ENCODE data around the gene HNMT.
A peak's percentile ranks its signal among the peaks of the same experiment; 100 is the strongest.
"Not testable (repeated sequence)": the region's sequence is repeated elsewhere in the genome, so short reads cannot be mapped to it uniquely, and the experiment has no call there.

The HNMT gene

DNA sequence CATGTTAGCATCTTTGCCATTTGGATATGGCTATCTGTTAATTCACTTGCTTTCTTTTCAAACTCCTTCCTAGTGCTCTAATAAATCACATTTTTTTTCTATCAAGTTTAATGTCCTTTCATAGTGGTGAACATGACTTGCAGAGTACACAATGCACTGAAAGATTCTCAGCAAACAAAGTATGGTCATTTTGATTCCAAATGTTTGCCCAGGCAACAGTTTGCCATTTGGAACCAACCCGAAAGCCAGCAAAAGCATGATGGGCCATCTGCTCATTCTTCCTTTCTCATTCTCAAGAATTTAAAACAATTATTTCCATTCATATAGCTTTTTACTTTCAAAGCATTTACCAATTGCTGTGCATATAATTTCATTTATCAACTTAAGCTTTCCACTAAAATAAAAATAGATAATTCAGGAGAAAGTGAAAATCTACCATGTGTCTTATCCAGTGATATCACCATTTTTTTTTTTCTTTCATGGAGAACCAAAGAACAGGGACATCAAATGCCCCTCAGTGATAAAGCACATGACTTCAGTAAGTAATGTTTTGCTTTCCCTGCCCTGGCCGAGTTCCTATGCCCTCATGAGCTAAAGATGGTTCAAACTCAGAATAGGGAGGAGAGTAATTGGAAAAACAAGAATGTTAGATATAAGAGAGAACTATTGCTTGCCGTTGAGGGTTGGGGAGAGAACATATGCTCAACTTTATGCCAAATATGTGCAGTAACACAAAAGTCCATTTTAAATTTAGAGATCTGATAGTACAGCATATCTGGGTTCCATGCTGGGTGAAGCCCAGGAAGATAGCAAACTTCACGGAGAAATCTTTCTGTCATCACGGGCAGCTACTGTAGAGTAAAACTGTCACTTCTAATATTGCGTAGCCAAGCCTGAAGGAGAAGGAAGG, 62.1 kb downstream of the HNMT start:
- in situ Hi-C loops (cut with MboI; ENCODE audit: low pct_unique_long_range_greater_than_20kb, low sequenced_read_pairs), result no loop called here
- DNase-seq, result no peak

DNA sequence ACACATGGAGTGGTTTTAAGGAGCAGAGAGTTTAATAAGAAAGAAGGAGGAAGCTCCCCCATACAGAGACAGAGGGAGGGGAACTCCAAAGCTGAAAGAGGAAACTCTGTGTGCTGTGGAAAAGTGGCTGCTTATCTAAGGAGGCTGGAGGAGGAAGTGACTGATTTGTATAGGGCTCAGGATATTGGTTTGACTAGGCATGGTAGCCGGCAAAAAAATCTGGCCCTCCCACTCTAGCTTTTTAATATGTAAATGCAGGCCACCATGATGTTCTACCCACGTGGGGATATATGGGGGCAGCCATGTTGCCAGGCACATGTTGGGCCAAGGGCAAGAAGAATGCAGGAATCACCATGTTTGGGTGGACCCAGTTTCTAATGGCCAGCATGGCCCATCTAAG, 64.3 kb downstream of the HNMT start:
- in situ Hi-C loops (cut with MboI; ENCODE audit: low pct_unique_long_range_greater_than_20kb, low sequenced_read_pairs), result no loop called here
- peak; percentile 95 for DNase-seq

DNA sequence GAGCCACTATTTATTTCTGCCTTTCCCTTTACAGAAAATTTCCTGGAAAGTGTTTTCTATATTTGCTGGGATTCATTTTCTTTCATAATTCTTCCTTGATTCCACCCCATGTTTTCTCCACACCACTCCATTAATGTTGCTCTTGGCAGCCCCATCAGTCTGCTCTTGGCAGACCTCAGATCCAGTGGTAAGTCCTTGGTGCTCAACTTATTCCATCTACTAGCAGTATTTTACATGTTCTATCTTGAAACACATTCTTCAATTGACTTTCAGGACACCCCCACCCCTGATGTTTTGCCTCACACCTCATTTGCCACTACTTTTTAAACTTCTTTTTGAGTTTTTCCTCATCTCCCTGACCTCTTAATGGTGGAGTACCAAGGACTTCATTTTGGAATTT, 65.0 kb downstream of the HNMT start:
- in situ Hi-C loops (cut with MboI; ENCODE audit: low pct_unique_long_range_greater_than_20kb, low sequenced_read_pairs), result no loop called here
- DNase-seq, result no peak

DNA sequence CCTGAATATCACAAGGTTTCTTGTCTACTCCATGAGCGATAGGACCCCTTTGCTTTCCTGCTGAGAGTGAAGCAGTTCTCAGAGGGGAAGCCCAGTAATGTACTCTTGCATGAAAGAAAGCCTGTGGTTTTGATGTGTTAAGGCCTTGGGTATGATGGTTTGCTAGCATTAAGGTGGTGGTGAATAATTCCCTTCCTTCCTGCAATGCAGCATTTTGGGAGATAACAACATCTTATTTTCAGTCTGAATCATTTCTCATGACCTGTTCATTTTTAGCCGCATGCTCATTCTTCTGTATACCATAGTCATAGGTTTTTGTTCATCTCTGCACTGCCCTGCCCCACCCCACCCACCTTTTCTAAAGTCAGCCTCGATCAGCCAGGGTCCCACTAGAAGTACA, 66.2 kb downstream of the HNMT start:
- in situ Hi-C loops (cut with MboI; ENCODE audit: low pct_unique_long_range_greater_than_20kb, low sequenced_read_pairs), result no loop called here
- no peak for DNase-seq

DNA sequence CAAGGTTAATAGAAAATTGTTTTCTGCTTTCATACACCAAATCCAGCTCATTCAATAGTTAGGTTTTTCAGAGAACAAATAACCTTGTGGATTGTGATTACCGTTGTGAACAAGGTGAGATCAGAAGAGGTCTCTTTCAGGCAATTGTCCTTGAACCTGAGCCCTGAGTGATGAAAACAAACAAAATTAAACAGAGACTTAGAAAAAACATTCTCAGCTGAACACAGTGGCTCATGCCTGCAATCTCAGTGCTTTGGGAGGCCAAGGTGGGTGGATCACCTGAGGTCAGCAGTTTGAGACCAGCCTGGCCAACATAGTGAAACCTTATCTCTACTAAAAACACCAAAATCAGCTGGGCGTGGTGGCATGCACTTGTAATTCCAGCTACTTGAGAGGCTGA, 68.1 kb downstream of the HNMT start:
- DNase-seq, result no peak
- in situ Hi-C loops (cut with MboI; ENCODE audit: low pct_unique_long_range_greater_than_20kb, low sequenced_read_pairs), result no loop called here

DNA sequence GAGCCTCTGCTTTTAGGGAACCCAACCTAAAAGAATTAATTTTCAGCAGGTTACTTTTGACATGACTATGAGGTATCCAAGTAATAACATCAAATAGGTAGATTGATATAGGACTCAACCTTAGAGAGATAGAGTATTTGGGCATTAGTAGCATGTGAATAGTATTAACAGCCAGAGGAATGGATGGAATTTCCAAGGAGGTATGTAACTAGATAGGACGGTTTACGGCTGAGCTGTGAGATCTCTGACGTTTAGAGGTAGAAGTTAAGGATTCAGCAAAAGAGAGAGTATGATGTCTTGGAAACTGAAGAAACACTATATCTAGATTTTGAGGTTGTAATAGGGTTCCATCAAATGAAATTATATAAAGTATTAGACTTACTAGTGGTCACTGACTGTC, 70.3 kb downstream of the HNMT start:
- in situ Hi-C loops (cut with MboI; ENCODE audit: low pct_unique_long_range_greater_than_20kb, low sequenced_read_pairs), result no loop called here
- no peak for DNase-seq

DNA sequence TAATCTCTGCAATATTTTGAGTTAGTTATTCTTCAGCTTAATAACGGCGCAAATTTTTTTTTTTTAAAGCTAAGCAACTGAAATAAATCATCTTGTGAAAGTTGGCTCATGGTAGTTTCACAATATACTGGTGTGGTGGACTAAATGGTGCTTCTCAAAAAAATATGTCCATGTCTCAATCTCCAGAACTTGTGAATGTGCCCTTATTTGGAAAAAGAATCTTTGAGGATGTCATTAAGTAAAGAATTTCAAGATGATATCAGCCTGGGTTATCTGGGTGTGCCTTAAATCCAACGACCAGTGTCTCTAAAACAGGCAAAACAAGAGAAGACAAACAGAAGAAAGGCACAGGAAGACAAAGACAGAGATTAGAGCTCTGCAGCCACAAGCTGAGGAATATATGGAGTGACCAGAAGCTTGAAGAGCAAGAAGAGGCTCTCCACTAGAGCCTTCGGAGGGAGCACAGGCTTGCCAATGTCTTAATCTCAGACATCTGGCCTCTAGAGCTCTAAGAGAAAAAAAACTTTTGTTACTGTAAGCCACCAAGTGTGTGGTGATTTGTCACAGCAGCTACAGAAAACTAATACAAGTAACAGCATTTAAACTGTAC, 71.4 kb downstream of the HNMT start:
- in situ Hi-C loops (cut with MboI; ENCODE audit: low pct_unique_long_range_greater_than_20kb, low sequenced_read_pairs), result no loop called here
- no peak for DNase-seq

DNA sequence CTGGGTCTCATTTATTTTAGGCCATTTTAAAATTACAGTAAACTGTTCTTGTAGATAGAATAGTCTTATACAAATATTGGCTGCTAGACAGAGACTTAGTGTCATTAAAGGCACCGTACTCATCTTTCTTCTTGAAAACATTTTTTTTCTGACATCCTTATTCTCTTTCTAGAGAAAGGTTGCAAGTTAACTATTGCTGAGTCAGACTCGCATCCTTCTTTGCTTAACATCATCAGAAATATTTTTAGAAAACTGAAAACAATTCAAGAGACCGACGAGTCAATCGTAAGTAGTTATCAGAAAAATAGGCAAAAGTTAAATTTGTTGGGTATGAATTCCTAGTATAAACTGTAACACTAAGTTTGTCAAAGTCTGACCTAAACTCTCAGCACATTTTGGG, 72.2 kb downstream of the HNMT start:
- DNase-seq, result no peak
- in situ Hi-C loops (cut with MboI; ENCODE audit: low pct_unique_long_range_greater_than_20kb, low sequenced_read_pairs), result no loop called here

DNA sequence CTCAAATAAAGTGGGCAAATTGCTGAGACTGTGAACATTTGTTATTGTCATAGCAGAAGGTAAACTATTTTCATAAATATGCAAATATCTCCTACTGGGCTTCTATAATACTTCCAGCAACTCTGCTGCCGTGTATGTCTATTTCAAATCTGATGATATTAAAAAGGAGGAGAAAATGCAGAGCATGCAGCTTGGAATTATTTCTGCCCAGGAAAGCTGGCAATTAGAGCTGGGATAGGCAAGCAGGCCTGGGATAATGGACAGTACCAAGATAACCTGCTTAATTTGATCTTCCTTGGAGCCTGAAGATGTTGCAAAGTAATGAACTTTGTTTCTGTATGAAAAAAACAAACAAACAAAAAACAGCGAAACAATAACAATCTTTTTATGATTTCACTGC, 72.8 kb downstream of the HNMT start:
- DNase-seq, result no peak
- in situ Hi-C loops (cut with MboI; ENCODE audit: low pct_unique_long_range_greater_than_20kb, low sequenced_read_pairs), result no loop called here

DNA sequence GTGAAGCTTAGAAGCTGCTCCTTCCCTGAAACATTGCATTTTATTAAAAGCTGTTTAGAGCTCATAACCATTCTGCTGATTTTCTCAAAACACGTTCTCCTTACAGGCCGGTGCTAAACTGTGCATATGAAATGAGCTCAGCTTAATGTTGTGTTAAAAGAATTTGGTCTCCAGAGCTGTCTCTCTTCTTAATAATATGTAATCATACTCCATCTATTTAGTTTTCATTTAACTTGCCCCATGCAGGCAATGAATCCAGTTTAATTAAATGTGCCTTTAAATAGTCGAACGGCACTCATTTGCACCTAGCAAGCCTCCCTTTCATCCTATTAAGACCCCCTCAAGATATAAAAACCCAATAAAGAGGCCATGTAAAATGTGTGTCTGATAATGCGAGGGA, 76.3 kb downstream of the HNMT start:
- in situ Hi-C loops (cut with MboI; ENCODE audit: low pct_unique_long_range_greater_than_20kb, low sequenced_read_pairs), result no loop called here
- no peak for DNase-seq

DNA sequence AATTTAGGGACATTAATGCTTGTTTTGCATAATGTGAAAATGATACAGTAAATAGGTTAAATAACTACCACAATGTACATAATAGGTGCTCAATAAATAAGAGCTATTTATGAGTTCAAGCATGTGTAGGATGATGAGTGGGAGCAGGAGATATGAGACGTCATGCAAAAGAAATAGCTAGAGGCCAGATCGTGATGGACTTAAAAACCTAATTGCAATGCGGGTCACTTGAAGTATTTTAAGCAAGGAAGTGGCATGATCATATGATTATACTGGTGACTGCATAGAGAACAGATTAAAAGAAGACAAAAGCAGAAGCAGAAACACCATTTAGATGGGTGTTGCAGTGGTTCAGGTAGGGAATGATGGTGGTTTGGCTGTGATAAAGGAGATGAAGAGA, 78.0 kb downstream of the HNMT start:
- no peak for DNase-seq
- in situ Hi-C loops (cut with MboI; ENCODE audit: low pct_unique_long_range_greater_than_20kb, low sequenced_read_pairs), result no loop called here

DNA sequence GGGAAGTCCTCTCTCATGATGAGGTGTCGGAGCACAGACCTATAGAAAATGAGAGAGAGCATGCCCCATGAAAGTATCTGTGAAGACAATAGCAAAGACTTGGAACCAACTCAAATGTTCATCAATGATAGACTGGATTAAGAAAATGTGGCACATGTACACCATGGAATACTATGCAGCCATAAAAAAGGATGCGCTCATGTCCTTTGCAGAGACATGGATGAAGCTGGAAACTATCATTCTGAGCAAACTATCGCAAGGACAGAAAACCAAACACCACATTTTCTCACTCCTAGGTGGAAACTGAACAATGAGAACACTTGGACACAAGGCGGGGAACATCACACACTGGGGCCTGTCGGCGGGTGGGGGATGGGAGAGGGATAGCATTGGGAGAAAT, 79.3 kb downstream of the HNMT start:
- in situ Hi-C loops (cut with MboI; ENCODE audit: low pct_unique_long_range_greater_than_20kb, low sequenced_read_pairs); DNase-seq: not testable (repeated sequence)

DNA sequence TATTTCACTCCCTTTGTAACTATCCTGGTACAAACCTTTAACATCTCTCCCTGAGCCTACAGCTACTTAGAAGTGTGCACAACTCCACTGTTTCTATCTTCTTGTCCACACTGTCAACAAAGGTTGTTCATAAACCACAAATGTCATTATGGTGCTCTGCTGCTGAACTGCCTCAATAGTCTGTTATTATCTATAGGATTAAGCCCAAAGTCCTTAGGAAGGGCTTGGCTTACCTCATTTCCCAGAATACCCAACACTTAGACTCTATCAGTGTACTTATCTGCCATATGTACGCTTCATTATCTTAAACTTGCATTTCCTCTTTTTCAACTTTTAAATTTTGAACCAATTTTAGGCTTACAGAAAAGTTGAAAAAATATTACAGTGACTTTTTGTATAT, 94.2 kb downstream of the HNMT start:
- in situ Hi-C loops (cut with MboI; ENCODE audit: low pct_unique_long_range_greater_than_20kb, low sequenced_read_pairs), result no loop called here

DNA sequence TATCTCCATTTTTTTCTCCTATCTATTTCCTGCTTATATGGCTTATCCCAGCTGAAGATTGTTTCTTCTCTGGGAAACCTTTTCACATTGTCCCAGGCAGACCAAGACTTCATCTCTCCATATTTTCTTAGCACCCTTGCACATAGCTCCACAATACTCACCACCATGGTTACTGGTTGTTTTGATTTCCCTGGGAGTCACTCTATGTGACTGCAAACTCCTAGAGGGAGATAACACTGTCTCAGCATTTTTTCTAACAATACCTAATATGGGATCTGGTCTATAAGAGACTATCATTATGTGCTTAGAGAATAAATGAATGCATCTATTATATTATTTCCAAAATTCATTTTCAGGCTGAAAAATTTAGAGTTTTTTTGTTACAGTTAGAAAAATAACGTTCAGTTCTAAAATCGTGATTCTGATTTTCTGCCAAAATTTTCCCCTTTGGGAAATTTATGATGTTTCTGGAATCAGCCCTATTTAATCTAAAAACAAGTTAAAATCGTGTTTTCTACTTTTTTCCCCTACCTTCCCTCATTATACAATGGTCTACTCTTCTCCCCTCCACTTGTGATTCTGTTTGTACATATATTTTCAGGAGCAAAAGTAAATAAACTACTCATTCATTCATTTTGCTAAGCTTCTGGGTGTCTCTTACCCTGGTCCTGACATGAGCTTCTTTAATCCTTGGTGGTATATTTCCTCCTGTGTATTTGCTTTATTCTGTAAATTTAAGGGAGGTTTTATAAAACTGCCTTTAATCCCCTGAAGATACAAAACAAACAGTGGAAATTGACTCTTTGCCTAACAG, 95.4 kb downstream of the HNMT start:
- no peak for DNase-seq
- in situ Hi-C loops (cut with MboI; ENCODE audit: low pct_unique_long_range_greater_than_20kb, low sequenced_read_pairs), result no loop called here

More for the DNA sequence above, 94.2 kb downstream of the HNMT start:
- DNase-seq, result peak; percentile 15

DNA sequence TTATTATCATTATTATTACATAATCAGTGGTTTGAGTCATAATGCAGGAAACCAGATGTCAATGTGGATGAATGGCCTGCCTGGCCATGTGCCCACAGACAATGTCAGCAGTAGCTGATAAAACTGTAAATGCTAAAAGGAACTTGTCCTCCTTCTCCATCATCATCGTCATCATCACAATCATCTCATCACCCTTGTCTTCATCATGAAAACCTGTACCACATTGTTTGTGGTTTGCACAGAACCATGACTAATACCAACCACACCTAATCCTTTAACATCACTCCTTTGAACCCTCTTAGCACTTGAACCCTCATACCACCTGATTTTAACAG, 96.0 kb downstream of the HNMT start:
- DNase-seq, result peak; percentile 14
- in situ Hi-C loops (cut with MboI; ENCODE audit: low pct_unique_long_range_greater_than_20kb, low sequenced_read_pairs), result no loop called here

DNA sequence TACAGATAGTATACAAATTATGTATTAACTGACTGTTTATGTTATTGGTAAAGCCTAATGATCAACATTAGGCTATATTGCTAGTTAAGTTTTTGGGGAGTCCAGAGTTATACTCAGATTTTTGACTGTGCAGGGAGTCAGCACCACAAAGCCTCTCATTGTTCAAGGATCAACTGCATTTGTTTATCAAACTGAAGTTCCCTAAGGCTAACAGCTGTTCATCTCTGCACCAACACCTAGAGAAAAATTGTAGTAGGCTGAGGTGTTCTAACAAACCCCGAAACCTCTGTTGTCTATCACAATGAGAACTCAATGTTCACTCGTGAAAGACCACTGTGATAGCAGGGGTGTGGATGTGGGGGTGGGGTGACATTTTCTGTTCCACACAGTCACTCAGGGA, 97.7 kb downstream of the HNMT start:
- in situ Hi-C loops (cut with MboI; ENCODE audit: low pct_unique_long_range_greater_than_20kb, low sequenced_read_pairs), result no loop called here
- DNase-seq, result no peak

DNA sequence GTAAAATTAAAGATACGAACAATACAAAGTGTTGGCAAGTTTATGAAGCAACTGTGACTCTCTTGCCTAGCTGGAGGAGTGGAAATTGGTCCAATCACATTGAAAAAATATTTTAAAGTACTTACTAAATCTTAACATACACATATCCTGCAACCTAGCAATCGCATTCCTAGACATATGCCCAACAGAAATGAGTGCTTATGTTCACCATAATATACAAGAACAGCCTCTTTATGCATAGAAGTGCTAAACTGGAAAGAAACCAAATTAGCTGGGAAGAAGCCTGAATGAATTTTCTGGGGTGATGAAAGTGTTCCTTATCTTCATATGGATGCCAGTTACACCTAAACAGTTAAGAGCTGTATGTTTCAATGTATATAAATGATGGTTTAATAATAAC, 98.9 kb downstream of the HNMT start:
- in situ Hi-C loops (cut with MboI; ENCODE audit: low pct_unique_long_range_greater_than_20kb, low sequenced_read_pairs), result no loop called here
- no peak for DNase-seq
